ENCODE results near the gene MOB2. TPM values are rescaled to one million over a fixed set of nuclear protein-coding genes. Genes with fewer than 3 reads are reported as not detected.

MOB2 gene
- total and polyA plus RNA-seq, 7 donors = 44.5 to 75.1 (median 58.1) TPM

DNA sequence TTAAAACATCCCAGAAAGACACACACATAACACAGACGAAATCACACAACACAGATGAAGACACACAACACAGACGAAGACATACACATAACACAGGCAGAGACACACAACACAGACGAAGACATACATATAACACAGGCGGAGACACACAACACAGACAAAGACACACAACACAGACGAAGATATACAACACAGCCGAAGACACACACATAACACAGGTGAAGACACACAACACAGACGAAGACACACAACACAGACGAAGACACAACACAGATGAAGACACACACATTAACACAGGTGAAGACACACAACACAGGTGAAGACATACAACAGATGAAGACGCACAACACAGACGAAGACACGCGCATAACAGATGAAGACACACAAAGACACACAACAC is 4.8 kb upstream of the MOB2 start:
- TF ChIP-seq, protein P1, sequence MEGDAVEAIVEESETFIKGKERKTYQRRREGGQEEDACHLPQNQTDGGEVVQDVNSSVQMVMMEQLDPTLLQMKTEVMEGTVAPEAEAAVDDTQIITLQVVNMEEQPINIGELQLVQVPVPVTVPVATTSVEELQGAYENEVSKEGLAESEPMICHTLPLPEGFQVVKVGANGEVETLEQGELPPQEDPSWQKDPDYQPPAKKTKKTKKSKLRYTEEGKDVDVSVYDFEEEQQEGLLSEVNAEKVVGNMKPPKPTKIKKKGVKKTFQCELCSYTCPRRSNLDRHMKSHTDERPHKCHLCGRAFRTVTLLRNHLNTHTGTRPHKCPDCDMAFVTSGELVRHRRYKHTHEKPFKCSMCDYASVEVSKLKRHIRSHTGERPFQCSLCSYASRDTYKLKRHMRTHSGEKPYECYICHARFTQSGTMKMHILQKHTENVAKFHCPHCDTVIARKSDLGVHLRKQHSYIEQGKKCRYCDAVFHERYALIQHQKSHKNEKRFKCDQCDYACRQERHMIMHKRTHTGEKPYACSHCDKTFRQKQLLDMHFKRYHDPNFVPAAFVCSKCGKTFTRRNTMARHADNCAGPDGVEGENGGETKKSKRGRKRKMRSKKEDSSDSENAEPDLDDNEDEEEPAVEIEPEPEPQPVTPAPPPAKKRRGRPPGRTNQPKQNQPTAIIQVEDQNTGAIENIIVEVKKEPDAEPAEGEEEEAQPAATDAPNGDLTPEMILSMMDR (IDR thresholded peaks at IDR 0.05) = no peak
- Histone ChIP-seq H3K36me3 (ENCODE audit: insufficient read depth in 1 of 2, low read depth in 1 of 2) (no peaks in the 10 kb centered on the region), H3K9me3 (no peaks in the 10 kb centered on the region), H3K27ac (no peak overlapping the region), H3K27me3 (ENCODE audit: insufficient read depth in 3 of 3, low read length in 2 of 3) (no peaks in the 10 kb centered on the region), H3K4me1 (peaks cover 32% of the 10 kb centered on the region), H3K4me3 (no peak overlapping the region)
- intact Hi-C loops (cut with DNase I) = no loop called here
- ATAC-seq (no peak), DNase-seq (no peak)
- 97 to 98% (median 98%) methylated on average over 12 of the region's 12 CpGs for WGBS, 3 donors

DNA sequence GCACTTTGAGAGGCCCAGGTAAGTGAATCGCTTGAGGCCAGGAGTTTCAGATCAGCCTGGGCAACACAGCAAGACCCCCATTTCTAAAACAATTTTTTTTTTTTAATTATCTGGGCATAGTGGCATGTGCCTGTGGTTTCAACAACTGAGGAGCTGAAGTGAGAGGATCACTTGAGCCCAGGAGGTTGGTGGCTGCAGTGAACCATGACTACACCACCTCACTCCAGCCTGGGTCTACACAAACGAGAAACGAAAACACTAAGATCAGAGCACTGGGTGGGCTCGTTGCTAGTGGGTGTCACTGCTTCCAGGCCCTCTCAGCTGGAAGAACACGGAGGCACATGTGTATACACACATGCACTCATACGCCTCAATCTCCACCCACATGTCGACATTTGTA is 4.1 kb upstream of the MOB2 start:
- intact Hi-C loops (cut with DNase I) = no loop called here
- no peaks in the 10 kb centered on the region for H3K9me3 ChIP-seq
- WGBS, 3 donors = 80 to 86% (median 83%) methylated on average over 7 of the region's 7 CpGs

DNA sequence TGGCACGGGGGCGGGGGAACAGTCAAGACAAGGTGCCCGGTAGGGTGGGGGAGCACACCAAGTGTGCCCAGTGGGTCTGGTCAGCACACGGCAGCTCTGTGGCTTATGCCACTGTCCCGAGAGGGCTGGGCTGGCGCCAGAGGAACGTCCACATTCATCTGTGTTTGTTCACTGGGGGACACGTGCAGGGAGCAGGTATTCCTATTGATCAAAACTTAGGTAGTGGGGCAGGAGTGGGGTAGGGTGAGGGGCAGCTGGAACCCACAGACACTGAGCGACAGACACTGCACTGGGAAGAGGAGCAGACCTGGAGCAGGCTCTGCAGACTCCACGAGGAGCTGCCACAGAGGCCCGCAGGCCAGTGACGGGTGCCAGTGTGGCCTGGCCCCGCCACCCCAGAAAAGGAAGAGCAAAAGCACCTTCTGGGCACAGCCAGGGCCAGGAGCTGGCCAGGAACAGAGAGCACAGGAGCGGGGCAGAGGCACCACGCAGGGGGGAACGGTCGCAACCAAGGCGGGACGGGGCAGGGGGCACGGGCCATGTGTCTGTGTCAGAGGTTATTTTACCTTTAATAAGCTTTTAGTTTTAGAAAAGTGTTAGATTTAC is 2.1 kb upstream of the MOB2 start:
- H3K4me3 ChIP-seq = no peak overlapping the region
- WGBS, 3 donors = 75 to 92% (median 82%) methylated on average over 18 to 20 of the region's 20 CpGs
- ATAC-seq (no peak), DNase-seq (peak in 1 of 2 donors; percentile 32)
- H3K27me3 ChIP-seq (ENCODE audit: insufficient read depth in 3 of 3, low read length in 2 of 3) = no peaks in the 10 kb centered on the region
- H3K4me1 ChIP-seq = peaks cover 58% of the 10 kb centered on the region
- intact Hi-C loops (cut with DNase I) = no loop called here
- no peak overlapping the region for H3K27ac ChIP-seq
- H3K9me3 ChIP-seq = no peaks in the 10 kb centered on the region
- TF ChIP-seq, protein P1 (IDR thresholded peaks at IDR 0.05) = no peak
- H3K36me3 ChIP-seq (ENCODE audit: insufficient read depth in 1 of 2, low read depth in 1 of 2) = no peaks in the 10 kb centered on the region

More for the DNA sequence above, 4.1 kb upstream of the MOB2 start:
- ATAC-seq (no peak), DNase-seq (no peak)
- Histone ChIP-seq H3K4me1 (peaks cover 39% of the 10 kb centered on the region), H3K27me3 (ENCODE audit: insufficient read depth in 3 of 3, low read length in 2 of 3) (no peaks in the 10 kb centered on the region), H3K27ac (no peak overlapping the region), H3K4me3 (no peak overlapping the region), H3K36me3 (ENCODE audit: insufficient read depth in 1 of 2, low read depth in 1 of 2) (no peaks in the 10 kb centered on the region)
- TF ChIP-seq, protein P1 (IDR thresholded peaks at IDR 0.05) = no peak

DNA sequence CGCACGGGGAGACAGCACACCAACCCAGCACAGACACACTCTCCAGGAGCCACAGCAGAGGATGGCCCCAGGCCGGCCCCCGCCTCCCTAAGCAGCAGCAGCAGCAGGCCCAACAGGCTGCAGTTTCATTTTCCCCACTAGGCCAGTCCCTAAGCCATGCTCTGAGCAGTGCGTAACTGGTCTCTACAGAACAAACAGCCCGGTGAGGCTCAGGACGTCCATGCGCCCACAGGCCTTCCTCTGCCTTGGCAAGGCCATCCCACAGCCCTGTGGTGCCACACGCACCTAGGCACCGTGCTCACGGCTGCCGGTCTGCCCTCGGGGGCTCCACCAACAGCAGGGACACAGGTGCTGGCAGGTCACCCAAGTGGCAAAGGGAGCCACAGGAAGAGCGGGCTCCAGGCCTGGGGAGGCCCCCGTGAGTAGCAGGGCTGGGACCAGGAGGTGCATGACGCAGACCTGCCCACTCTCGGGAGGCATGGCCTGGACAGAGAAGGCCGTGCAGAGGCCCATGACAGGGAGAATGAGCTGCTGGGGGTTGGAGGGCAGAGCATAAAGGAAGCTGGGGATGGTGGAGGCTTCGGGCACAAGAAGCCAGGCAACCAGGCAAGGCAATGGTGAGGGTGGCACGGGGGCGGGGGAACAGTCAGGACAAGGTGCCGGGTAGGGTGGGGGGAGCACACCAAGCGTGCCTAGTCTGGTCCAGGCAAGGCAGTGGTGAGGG is 1.4 kb upstream of the MOB2 start:
- TF ChIP-seq, protein P1 (IDR thresholded peaks at IDR 0.05) = no peak
- WGBS, 3 donors = 79 to 86% (median 81%) methylated on average over 23 of the region's 23 CpGs
- Histone ChIP-seq H3K36me3 (ENCODE audit: insufficient read depth in 1 of 2, low read depth in 1 of 2) (no peaks in the 10 kb centered on the region), H3K4me3 (no peak overlapping the region), H3K4me1 (peaks cover 60% of the 10 kb centered on the region), H3K9me3 (no peaks in the 10 kb centered on the region), H3K27me3 (ENCODE audit: insufficient read depth in 3 of 3, low read length in 2 of 3) (no peaks in the 10 kb centered on the region), H3K27ac (no peak overlapping the region)
- DNase-seq (peak in 1 of 2 donors; percentile 51), ATAC-seq (no peak)
- intact Hi-C loops (cut with DNase I) = no loop called here

Data from psoas muscle (tissue), 8 donors.